CD14-positive monocyte (primary cell): ENCODE results near the gene CFAP221. TPM values are rescaled to one million over a fixed set of nuclear protein-coding genes. Genes with fewer than 3 reads are reported as not detected.

ENCODE experiments used
- DNase-seq, 3 donors: peaks; one replicate each; pipeline ENCODE4 v3.0.0-alpha.2; 2011 to 2022
- H2AFZ ChIP-seq: 2 replicates; pipeline ENCODE4 v1.6.0; 2012; ENCODE audit warnings: mild to moderate bottlenecking, low read depth, low read length, inconsistent platforms; ENCODE audit not compliant: insufficient read depth, poor library complexity, severe bottlenecking
- H3K27ac ChIP-seq, 2 donors: 1 replicate in 1 of 2; 2 replicates in 1 of 2; pipeline ENCODE4 v1.5.1; 2012 to 2013; ENCODE audit warnings: low read length in 2 of 2, control low read depth in 1 of 2, inconsistent platforms in 1 of 2, low read depth in 1 of 2, mild to moderate bottlenecking in 1 of 2
- H3K27me3 ChIP-seq, 2 donors: one replicate each; pipeline versions ENCODE4 v1.6.0 to v1.6.1; 2011 to 2013; ENCODE audit warnings: low read length in 2 of 2; ENCODE audit not compliant: control insufficient read depth in 2 of 2, insufficient read depth in 2 of 2
- H3K36me3 ChIP-seq, 2 donors: replicated peaks in 1 of 2; 1 replicate in 1 of 2; 2 replicates in 1 of 2; pipeline versions ENCODE4 v1.5.1 to v1.6.1; 2012 to 2013; ENCODE audit warnings: low read length in 2 of 2, control low read depth in 1 of 2, inconsistent platforms in 1 of 2, mild to moderate bottlenecking in 1 of 2; ENCODE audit not compliant: insufficient read depth in 2 of 2, control insufficient read depth in 1 of 2
- H3K4me1 ChIP-seq, 2 donors: 1 replicate in 1 of 2; 2 replicates in 1 of 2; pipeline versions ENCODE4 v1.5.1 to v1.6.1; 2012 to 2013; ENCODE audit warnings: low read length in 2 of 2, control low read depth in 1 of 2, inconsistent platforms in 1 of 2, mild to moderate bottlenecking in 1 of 2, moderate library complexity in 1 of 2; ENCODE audit not compliant: insufficient read depth in 2 of 2, control insufficient read depth in 1 of 2
- H3K4me2 ChIP-seq: replicated peaks from 2 replicates; pipeline ENCODE3; 2012; ENCODE audit warnings: low read length, moderate library complexity, mild to moderate bottlenecking; ENCODE audit not compliant: poor library complexity, severe bottlenecking; ENCODE audit errors: extremely low read depth
- H3K4me3 ChIP-seq, 3 experiments: fragments of 200-600 bp in 1 of 3; sonication (generic) in 1 of 3; replicated peaks in 1 of 3; 1 replicate in 2 of 3; 2 replicates in 1 of 3; pipeline ENCODE4 v1.5.1; 2011 to 2013; ENCODE audit warnings: low read length in 3 of 3, mild to moderate bottlenecking in 3 of 3, control low read depth in 2 of 3, low read depth in 2 of 3, inconsistent platforms in 1 of 3, moderate library complexity in 1 of 3
- H3K79me2 ChIP-seq: 2 replicates; pipeline ENCODE4 v1.6.0; 2012; ENCODE audit warnings: mild to moderate bottlenecking, control low read depth, inconsistent platforms, low read length, moderate library complexity; ENCODE audit not compliant: insufficient read depth
- H3K9ac ChIP-seq: 2 replicates; pipeline ENCODE4 v1.6.0; 2017; ENCODE audit warnings: low read length, mild to moderate bottlenecking; ENCODE audit not compliant: insufficient read depth, poor library complexity, severe bottlenecking
- H3K9me3 ChIP-seq, 2 donors: replicated peaks in 1 of 2; 1 replicate in 1 of 2; 2 replicates in 1 of 2; pipeline versions ENCODE4 v1.5.1 to v1.6.1; 2012 to 2013; ENCODE audit warnings: low read length in 2 of 2, control low read depth in 1 of 2; ENCODE audit not compliant: control insufficient read depth in 1 of 2, insufficient read depth in 1 of 2
- H4K20me1 ChIP-seq: 2 replicates; pipeline ENCODE4 v1.6.0; 2012; ENCODE audit warnings: mild to moderate bottlenecking, low read length, control low read depth, moderate library complexity; ENCODE audit not compliant: insufficient read depth
- H3K27ac Mint-ChIP-seq, 7 donors: one replicate each; pipeline ENCODE4 v1.8.0; 2020; ENCODE audit warnings: mild to moderate bottlenecking in 7 of 7, mixed read lengths in 7 of 7, moderate library complexity in 6 of 7, inconsistent platforms in 2 of 7
- H3K27me3 Mint-ChIP-seq, 3 donors: one replicate each; pipeline ENCODE4 v1.8.0; 2021 to 2022; ENCODE audit warnings: low read depth in 3 of 3, mild to moderate bottlenecking in 3 of 3, mixed read lengths in 3 of 3, moderate library complexity in 3 of 3, inconsistent platforms in 1 of 3
- H3K36me3 Mint-ChIP-seq, 2 donors: one replicate each; pipeline ENCODE4 v1.8.0; 2020; ENCODE audit warnings: mixed read lengths in 2 of 2, inconsistent platforms in 1 of 2, mild to moderate bottlenecking in 1 of 2
- H3K4me1 Mint-ChIP-seq: one replicate; pipeline ENCODE4 v1.8.0; 2020; ENCODE audit warnings: mild to moderate bottlenecking, mixed read lengths
- H3K4me3 Mint-ChIP-seq, 2 donors: one replicate each; pipeline ENCODE4 v1.8.0; 2020; ENCODE audit warnings: mild to moderate bottlenecking in 2 of 2, mixed read lengths in 2 of 2, moderate library complexity in 1 of 2
- H3K9me3 Mint-ChIP-seq, 7 donors: one replicate each; pipeline ENCODE4 v1.8.0; 2020 to 2022; ENCODE audit warnings: mixed read lengths in 7 of 7, mild to moderate bottlenecking in 6 of 7, moderate library complexity in 6 of 7, inconsistent platforms in 2 of 7
- WGBS: methylation state at CpG from one replicate; pipeline ENCODE4 v1.1.5; 2013; ENCODE audit warnings: missing lambda C conversion rate; ENCODE audit not compliant: insufficient coverage; 5-methylcytosine and 5-hydroxymethylcytosine counted together
- intact Hi-C, 2 donors: fragments of 100-400 bp; cut with micrococcal nuclease; formaldehyde crosslinking; loops; one replicate each; pipeline versions ENCODE4 v1.15.0 to v1.15.1; 2023
- polyA plus RNA-seq, 3 donors: library from polyadenylated mRNA; depleted of rRNA in 1 of 3; unstranded in 2 of 3; stranded (reverse) in 1 of 3; fragments of 300-500 nt in 2 of 3; fragments of >200 nt in 1 of 3; fragmentation: Illumina TruSeq in 2 of 3; gene quantifications; 1 replicate in 2 of 3; 2 replicates in 1 of 3; pipeline ENCODE4 v1.2.3, GENCODE V29; 2012 to 2021
- TF ChIP-seq, protein P1 (sequence below): fragments of 200-600 bp; IDR thresholded peaks from one replicate; pipeline ENCODE4 v1.8.0; 2022; ENCODE audit warnings: antibody characterized with exemption, mild to moderate bottlenecking

The CFAP221 gene
- polyA plus RNA-seq, 3 donors, result not detected

DNA sequence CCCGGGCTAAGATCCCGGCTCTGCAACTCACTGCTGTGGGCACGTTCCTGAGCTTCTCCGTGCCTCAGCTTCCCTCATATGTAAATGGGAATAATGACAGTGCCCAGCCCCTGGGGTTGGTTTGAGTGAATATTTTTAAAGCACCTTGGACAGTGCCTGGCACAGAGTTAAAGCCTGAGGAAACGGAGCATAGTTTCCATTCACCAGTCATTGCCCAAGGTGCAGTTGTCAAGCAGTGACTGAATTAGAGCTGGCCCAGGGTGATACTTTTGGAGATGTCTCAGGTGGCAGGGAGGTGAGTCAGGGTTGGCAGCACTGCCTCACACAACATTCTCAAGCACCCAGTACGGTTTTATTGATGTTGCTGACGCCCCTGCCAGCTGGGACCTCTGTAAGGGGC lies 146.9 kb downstream of the CFAP221 start:
- Mint-ChIP-seq H3K9me3 (peaks cover 0 to 3% (median 1%) of the 10 kb centered on the region in 7 donors), H3K4me1 (peaks cover 7% of the 10 kb centered on the region), H3K36me3 (peaks cover 0 to 2% of the 10 kb centered on the region in 2 donors), H3K4me3 (no peak overlapping the region), H3K27ac (no peak overlapping the region), H3K27me3 (no peaks in the 10 kb centered on the region)
- no peak for DNase-seq
- Histone ChIP-seq H3K27ac (no peak overlapping the region), H3K4me3 (no peak overlapping the region), H3K4me1 (no peaks in the 10 kb centered on the region), H2AFZ (no peak overlapping the region), H3K79me2 (no peaks in the 10 kb centered on the region), H3K9ac (no peak overlapping the region), H3K36me3 (no peaks in the 10 kb centered on the region), H3K4me2 (no peak overlapping the region), H3K27me3 (no peaks in the 10 kb centered on the region), H4K20me1 (no peaks in the 10 kb centered on the region), H3K9me3 (no peaks in the 10 kb centered on the region)
- 70% methylated on average over 2 of the region's 7 CpGs for WGBS
- TF ChIP-seq, protein P1, sequence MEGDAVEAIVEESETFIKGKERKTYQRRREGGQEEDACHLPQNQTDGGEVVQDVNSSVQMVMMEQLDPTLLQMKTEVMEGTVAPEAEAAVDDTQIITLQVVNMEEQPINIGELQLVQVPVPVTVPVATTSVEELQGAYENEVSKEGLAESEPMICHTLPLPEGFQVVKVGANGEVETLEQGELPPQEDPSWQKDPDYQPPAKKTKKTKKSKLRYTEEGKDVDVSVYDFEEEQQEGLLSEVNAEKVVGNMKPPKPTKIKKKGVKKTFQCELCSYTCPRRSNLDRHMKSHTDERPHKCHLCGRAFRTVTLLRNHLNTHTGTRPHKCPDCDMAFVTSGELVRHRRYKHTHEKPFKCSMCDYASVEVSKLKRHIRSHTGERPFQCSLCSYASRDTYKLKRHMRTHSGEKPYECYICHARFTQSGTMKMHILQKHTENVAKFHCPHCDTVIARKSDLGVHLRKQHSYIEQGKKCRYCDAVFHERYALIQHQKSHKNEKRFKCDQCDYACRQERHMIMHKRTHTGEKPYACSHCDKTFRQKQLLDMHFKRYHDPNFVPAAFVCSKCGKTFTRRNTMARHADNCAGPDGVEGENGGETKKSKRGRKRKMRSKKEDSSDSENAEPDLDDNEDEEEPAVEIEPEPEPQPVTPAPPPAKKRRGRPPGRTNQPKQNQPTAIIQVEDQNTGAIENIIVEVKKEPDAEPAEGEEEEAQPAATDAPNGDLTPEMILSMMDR, result no peak
- intact Hi-C loops, result no loop called here

DNA sequence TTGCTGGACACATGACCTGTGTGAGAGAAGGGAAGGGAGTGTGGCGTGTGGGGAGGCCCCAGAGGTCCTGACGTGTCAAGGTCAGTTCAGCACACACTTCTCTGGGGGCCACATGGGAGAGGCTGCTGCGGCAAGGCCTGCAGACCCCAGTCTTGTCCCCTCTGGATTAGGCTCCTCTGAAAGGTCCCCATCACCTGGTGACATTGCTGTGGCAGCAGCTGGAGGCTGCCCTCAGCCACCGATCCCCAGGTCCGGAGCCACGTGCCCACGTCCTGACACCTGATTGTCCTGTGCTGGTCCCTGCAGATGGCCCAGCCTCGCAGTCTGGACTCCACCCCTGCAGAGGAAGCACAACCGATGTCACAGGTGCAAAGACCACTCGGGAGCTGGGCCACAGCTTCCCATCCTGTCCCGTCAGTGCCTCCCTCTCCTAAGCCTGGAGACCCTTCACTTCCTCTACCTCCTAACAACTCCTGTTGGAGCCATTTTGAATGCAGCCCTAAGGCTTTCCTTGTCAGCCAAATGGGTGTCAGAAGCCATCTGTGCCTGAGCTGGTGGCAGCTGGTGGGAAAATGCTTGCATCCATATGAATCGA lies 147.5 kb downstream of the CFAP221 start:
- no peak overlapping the region for H3K27ac Mint-ChIP-seq
- Histone ChIP-seq H3K4me3 (no peak overlapping the region), H3K27ac (no peak overlapping the region), H2AFZ (no peak overlapping the region), H3K36me3 (no peaks in the 10 kb centered on the region), H3K9ac (no peak overlapping the region), H3K4me2 (no peak overlapping the region), H3K4me1 (no peaks in the 10 kb centered on the region), H3K79me2 (no peaks in the 10 kb centered on the region), H3K9me3 (no peaks in the 10 kb centered on the region), H4K20me1 (no peaks in the 10 kb centered on the region), H3K27me3 (no peaks in the 10 kb centered on the region)
- TF ChIP-seq, protein P1, result no peak
- intact Hi-C loops, result no loop called here
- 92% methylated on average over 11 of the region's 12 CpGs for WGBS
- peaks cover 0 to 2% of the 10 kb centered on the region in 2 donors for H3K36me3 Mint-ChIP-seq
- H3K4me3 Mint-ChIP-seq, result no peak overlapping the region
- peaks cover 7% of the 10 kb centered on the region for H3K4me1 Mint-ChIP-seq
- H3K27me3 Mint-ChIP-seq, result no peaks in the 10 kb centered on the region
- DNase-seq, result no peak
- peaks cover 0 to 3% (median 1%) of the 10 kb centered on the region in 7 donors for H3K9me3 Mint-ChIP-seq
